Measurements from ENCODE around the gene CLEC10A. TPM values are rescaled to one million over a fixed set of nuclear protein-coding genes. Genes with fewer than 3 reads are reported as not detected.

The CLEC10A gene
- total RNA-seq, 1 experiment from 2014 or later = not detected

DNA sequence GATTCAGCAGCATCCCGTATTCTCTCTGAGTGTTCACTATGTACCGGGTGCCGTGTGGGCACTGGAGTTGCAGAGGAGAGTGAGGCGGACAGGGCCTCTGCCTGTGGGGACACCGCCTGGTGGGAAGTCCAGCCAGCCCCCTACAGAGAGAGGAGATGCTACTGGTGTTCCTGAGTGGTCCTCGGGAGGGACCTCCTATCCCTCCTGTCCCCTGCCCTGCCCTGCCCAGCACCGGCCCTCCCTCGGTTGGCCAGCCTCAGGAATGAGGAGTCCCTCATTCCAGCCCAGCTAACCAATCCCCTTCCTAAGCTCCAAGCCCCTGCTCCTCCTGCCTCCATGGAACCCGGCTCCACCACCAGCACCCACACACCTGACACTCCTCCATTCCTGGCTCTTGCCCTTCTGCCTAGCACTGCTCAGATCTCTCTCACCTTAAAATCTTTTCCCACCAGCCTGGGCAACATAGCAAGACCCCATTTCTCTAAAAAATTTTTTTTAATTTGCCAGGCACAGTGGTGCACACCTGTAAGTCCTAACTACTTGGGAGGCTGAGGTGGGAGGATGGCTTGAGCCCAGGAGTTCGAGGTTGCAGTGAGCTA, 32.6 kb upstream of the CLEC10A start:
- intact Hi-C loops (cut with micrococcal nuclease; ENCODE audit: unreplicated experiment) (no loop called here), in situ Hi-C loops (cut with HindIII; ENCODE audit: low pct_unique_long_range_greater_than_20kb, low sequenced_read_pairs) (no loop called here)
- ChIA-PET POLR2A (no interaction called here), CTCF (interaction anchor here (0.9 kb wide), 1 partner anchor 39 kb away, joined by 3 read pairs; no protein-coding TSS in a partner anchor)
- Histone ChIP-seq H3K27ac (ENCODE audit: low read length) (no peak overlapping the region), H3K4me1 (ENCODE audit: control insufficient read depth, insufficient read depth, low read length) (no peaks in the 10 kb centered on the region), H3K9me3 (ENCODE audit: control insufficient read depth, insufficient read depth, low read depth, low read length) (no peaks in the 10 kb centered on the region), H3K27me3 (ENCODE audit: control insufficient read depth, insufficient read depth, low read length) (no peaks in the 10 kb centered on the region), H3K4me3 (ENCODE audit: low read depth in 2 of 2, low read length in 2 of 2) (no peak overlapping the region), H3K36me3 (ENCODE audit: control insufficient read depth, insufficient read depth, low read length) (no peaks in the 10 kb centered on the region)
- ATAC-seq = no peak
- BruUV-seq (replicated peaks) = no TSS peak
- no peak for DNase-seq (ENCODE audit: low read depth, low spot score)
- TF ChIP-seq REST (IDR thresholded peaks at IDR 0.05; ENCODE audit: insufficient read depth in 1 of 2, low read depth in 2 of 2, low read length in 1 of 2) (no peak), TCF7L2 (IDR thresholded peaks at IDR 0.05; ENCODE audit: low read depth, low read length) (no peak), CTCF (IDR thresholded peaks at IDR 0.05) (no peak), SIN3A (IDR thresholded peaks at IDR 0.05; ENCODE audit: borderline replicate concordance, insufficient read depth, low read depth, low read length) (no peak), POLR2AphosphoS5 (IDR thresholded peaks at IDR 0.05; ENCODE audit: low read depth, low read length) (no peak)

DNA sequence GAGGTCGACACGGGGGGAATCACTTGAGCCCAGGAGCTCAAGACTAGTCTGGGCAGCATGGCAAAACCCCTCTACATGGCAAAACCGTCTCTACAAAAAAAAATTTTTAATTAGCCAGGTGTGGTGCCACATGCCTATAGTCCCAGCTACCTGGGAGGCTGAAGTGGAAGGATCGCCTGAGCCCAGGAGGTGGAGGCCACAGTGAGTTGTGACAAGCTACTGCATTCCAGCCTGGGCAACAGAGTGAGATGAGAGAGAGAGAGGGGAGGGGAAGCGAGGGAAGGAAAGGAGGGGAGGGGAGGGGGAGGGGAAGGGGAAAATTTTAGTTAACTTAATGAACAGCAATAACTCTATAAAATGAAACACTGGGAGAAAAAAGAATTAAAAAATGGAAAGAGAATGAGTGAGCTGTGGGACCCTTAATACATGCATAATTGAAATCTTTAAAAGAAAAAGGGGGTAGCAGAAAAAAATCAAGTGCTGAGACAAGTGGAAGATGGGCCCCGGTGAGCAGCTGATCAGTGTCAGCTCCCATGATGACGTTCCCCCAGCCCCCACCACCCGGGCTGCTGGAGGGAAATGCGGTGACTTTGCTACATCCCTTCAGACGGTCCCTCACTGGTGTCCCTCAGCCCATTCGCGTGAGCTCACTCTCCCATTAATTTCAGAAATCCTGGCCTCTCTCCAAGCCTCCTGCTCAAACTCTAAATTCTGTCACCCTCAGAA, 31.9 kb upstream of the CLEC10A start:
- no peak for TF ChIP-seq SIN3A (IDR thresholded peaks at IDR 0.05; ENCODE audit: borderline replicate concordance, insufficient read depth, low read depth, low read length)
- no peak for TF ChIP-seq CTCF (IDR thresholded peaks at IDR 0.05)
- no peak for TF ChIP-seq REST (IDR thresholded peaks at IDR 0.05; ENCODE audit: insufficient read depth in 1 of 2, low read depth in 2 of 2, low read length in 1 of 2)
- no peak for TF ChIP-seq TCF7L2 (IDR thresholded peaks at IDR 0.05; ENCODE audit: low read depth, low read length)
- TF ChIP-seq POLR2AphosphoS5 (IDR thresholded peaks at IDR 0.05; ENCODE audit: low read depth, low read length) = no peak
- ChIA-PET CTCF (interaction anchor here (0.6 to 0.9 kb wide), 2 partner anchors 39 to 45 kb away, joined by 3 to 7 read pairs; no protein-coding TSS in a partner anchor), POLR2A (interaction anchor here (0.7 kb wide), 1 partner anchor 61 kb away, joined by 9 read pairs; no protein-coding TSS in a partner anchor)
- no TSS peak for BruUV-seq (replicated peaks)
- Histone ChIP-seq H3K27me3 (ENCODE audit: control insufficient read depth, insufficient read depth, low read length) (no peaks in the 10 kb centered on the region), H3K36me3 (ENCODE audit: control insufficient read depth, insufficient read depth, low read length) (no peaks in the 10 kb centered on the region), H3K27ac (ENCODE audit: low read length) (no peak overlapping the region), H3K9me3 (ENCODE audit: control insufficient read depth, insufficient read depth, low read depth, low read length) (no peaks in the 10 kb centered on the region), H3K4me1 (ENCODE audit: control insufficient read depth, insufficient read depth, low read length) (no peaks in the 10 kb centered on the region), H3K4me3 (ENCODE audit: low read depth in 2 of 2, low read length in 2 of 2) (no peak overlapping the region)
- ATAC-seq (no peak), DNase-seq (ENCODE audit: low read depth, low spot score) (no peak)
- intact Hi-C loops (cut with micrococcal nuclease; ENCODE audit: unreplicated experiment) (no loop called here), in situ Hi-C loops (cut with HindIII; ENCODE audit: low pct_unique_long_range_greater_than_20kb, low sequenced_read_pairs) (no loop called here)
